Stimulated activated CD4-positive, alpha-beta T cell treated with anti-CD3 and anti-CD28 coated beads, Interleukin-15, amount 100 ng/mL, for 48 hours (primary cell): ENCODE measurements around the gene PHKB.

Experiments
- DNase-seq, 2 donors: peaks; one replicate each; pipeline ENCODE4 v3.0.0-alpha.2; 2020; ENCODE audit warnings: low read depth in 2 of 2

The PHKB gene

DNA sequence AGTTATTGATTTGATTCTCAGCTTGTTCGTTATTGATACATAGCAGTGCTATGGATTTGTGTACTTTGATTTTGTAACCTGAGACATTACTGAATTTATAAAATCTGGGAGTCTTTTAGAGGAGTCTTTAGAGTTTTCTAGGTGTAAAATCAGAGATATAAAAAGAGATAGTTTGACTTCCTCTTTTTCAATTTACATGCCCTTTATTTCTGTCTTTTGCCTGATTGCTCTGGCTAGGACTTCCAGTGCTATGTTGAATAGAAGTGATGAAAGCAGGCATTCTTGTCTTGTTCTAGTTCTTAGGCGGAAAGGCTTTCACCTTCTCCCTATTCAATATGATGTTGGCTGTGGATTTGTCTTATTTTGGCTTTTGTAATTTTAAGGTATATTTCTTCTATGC, 106.2 kb downstream of the PHKB start:
- DNase-seq, result no peak

DNA sequence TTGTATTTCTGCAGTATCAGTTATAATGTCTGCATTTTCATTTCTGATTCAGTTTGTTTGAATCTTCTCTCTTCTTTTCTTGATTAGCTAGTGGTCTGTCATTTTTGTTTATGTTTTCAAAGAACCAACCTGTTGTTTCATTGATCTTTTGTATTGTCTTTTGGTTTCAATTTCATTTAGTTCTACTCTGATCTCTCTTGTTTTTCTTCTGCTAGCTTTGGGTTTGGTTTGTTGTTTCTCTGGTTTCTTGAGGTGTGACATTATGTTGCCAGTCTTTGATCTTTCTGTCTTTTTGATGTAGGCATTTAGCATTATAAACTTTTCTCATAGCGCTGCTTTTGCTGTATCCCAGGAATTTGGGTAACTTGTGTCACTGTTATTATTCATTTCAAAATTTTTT, 107.2 kb downstream of the PHKB start:
- DNase-seq, result no peak

DNA sequence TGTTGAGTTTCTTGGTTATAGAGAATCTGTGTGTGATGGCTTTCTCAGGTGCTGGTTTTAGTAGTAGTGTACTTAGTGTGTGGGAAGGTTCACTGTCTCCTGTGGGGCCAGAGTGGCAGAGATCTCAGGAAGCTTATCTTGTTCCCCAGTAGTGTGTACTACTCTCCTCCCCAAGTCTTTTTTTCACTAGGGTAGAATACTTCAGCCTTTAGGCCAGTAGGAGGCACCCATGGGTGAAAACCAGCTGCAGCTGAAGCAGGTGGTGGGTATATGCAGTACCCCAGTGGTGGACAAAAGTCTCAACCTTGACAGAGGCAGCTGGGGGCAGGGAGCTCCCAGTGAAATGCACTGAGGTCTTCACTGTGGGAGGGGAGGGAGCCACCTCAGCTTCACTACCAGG, 109.9 kb downstream of the PHKB start:
- no peak for DNase-seq

- DNase-seq, result no peak
Measured at GRCh38 chr16:47571711-47572110, 110.6 kb downstream of the PHKB start.

- DNase-seq, result peak; percentile 22 to 36
Measured at GRCh38 chr16:47574091-47575054, 113.2 kb downstream of the PHKB start.

DNA sequence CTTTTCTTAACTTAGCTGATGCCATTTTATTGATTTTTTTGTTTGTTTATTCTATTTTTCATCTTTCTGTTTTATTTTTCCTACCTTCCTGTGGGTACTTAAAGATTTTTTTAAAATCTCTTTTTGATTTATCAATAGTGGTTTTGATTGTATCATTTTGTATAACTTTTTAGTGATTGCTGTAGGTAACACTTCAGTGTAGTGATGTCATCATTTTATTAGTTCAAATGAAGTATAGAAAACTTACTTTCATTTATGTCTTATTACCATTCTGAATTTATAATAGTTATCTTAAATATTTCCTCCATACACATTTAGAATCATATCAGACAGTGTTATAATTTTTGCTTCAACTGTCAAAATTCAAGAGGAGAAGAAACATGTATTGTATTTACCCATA, 115.9 kb downstream of the PHKB start:
- no peak for DNase-seq

DNA sequence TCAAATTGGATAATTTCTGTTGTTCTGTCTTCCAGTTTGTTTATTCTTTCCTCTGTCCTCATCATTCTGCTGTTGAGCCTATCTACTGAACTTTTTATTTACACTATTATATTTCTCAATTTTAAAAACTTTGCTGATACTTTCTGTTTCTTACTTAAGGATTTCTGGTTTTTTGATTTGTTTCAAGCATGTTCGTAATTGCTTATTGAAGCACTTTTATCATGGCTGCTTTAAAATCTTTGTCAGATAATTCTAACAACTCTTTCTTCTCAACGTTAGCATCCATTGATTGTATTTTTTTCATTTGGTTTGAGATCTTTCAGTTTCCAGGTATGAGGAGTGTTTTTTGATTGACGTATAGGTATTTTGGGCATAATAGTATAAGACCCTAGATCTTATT, 116.9 kb downstream of the PHKB start:
- no peak for DNase-seq

- no peak for DNase-seq
Measured at GRCh38 chr16:47578573-47578972, 117.4 kb downstream of the PHKB start.

- no peak for DNase-seq
Measured at GRCh38 chr16:47581114-47581513, 120.0 kb downstream of the PHKB start.

- no peak for DNase-seq
Measured at GRCh38 chr16:47584464-47585225, 123.5 kb downstream of the PHKB start.

DNA sequence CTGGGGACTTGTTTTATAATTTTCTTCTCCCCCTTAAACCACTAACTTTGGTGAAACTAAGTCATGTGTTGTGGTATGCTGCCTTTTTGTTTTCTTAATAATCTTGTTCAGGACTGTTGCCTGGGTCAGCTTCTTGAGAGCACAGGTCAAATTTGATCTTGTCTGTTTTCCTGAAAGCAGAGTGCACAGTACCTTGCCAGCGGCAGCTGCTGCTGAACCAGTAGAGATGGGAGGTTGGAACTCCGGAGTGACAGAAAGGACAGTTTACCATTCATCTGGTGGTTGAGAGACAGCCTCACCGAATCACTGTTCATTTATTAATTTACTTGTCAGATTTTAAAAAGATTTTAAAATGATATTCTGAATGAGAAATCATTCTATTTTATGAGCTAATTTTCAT, 125.0 kb downstream of the PHKB start:
- DNase-seq, result no peak

- DNase-seq, result no peak
Measured at GRCh38 chr16:47590472-47590871, 129.3 kb downstream of the PHKB start.

GRCh38 chr16:47592232-47592631, 131.1 kb downstream of the PHKB start:
- no peak for DNase-seq

DNA sequence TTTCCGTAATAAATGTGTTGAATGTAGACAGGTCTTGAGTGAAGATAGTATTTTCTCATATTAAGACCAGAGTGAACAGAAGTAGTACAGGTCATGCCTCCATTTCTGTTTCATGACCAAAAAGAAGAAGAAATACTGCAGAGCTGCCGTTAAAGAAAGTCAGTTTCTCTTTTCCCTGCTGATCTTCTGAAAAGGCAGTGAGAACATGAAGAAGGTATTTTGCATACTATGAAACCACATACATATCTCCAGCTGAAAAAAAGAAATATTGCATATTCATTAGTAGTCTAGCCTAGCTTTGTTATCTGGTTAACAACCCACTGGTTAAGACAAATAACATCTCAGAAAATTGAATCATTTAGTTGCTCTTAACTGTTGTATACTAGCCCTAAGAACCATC, 138.4 kb downstream of the PHKB start:
- no peak for DNase-seq

DNA sequence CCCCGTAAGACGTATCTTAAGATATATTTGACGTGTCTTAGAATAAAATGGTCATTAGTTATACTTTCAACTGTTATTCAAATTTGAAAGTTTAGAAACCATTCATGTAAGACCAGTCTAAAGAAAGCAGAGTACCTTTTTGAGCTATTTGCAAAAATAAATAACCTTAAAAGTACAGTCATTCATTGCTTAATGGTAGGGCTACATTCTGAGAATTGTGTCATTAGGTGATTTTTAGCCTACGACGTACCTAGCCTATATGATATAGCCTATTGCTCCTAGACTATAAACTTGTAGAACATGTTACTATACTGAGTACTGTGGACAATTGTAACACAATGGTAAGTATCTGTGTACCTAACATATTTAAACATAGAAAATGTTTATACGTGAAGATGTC, 139.2 kb downstream of the PHKB start:
- no peak for DNase-seq

DNA sequence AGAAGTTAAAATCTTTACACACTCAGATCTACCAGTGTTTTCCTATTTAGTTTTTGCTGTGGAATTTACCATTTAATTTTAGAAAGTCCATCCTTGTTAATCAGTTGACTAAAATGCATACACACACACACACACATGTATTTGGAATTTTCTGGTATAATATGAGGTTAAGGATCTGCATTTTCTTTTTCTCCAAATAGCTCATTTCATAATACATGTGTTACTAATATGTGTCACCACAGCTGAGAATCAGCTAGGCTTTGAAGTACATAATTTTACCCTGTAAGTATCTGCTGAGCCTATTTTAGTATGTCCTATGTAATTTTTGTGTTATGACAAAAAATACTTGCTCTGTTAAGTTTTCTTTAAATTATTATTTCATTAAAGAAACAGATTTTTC, 143.2 kb downstream of the PHKB start:
- no peak for DNase-seq

GRCh38 chr16:47611042-47611441, 149.9 kb downstream of the PHKB start:
- DNase-seq, result no peak

DNA sequence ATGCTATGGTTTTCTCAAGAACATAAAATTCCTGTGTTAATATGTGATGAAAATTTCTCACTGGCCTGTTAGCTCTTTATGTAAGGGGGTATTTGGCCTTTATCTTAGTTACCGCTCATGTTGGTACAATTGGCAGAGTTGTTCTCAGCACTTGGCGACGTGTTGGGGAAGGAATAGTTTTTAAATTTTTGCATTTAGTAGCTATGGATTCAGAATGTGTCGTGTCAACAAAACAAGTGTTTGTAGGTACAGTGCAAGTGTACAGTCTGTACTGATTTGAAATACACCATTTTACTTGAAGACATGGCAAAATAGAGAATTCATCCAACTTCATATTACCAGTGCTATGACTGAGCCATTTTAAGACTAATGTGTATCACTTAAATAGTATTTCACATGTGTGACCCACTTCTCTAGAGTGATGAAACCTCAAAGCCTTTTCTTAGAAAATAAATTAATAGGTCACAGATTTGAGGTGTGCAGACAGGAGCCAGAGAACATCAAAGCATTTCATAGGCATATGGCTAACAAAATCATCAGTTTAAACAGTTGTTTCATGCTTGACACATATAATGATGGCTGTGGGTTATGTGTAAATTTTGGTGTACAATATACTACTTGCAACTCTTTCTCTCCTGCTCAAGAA, 150.8 kb downstream of the PHKB start:
- DNase-seq, result no peak

DNA sequence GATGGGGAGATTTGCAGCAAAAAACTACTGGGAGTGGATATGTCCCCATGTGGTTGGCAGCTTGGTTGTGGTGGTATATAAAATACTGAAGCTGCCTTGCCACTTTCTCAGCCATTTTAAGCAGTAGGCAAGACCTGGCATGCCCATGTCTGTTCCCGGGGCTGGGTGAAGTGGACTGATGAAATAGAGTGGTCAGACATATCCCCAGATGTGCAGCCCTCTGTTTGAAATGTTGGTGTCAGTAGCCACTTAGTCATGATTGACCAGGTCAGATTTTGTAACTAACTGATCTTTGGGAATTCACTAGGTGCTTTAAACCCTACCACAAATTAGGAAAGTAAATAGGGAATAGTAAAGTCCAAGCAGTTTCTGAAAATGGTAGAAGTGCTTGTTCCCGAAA, 151.6 kb downstream of the PHKB start:
- no peak for DNase-seq

DNA sequence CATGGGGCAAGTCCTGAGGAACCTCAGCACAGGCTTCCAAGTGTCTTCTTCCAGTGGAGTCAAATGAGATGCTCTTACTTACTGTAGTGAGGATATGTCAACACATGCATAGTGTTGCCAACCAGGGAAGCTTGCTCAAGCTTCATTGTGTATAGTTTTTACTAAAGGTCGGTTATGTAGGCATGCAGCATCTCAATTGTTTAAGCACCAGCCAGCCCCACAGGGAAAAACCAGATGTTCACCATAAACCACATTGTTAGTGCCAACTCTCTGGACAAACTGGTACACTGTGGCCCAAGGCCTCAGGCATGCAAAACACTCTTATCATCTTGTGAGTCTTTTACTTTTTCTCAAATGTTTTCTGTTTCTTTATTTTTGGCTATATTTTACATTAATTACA, 152.1 kb downstream of the PHKB start:
- no peak for DNase-seq

- no peak for DNase-seq
Measured at GRCh38 chr16:47617732-47618131, 156.6 kb downstream of the PHKB start.

DNA sequence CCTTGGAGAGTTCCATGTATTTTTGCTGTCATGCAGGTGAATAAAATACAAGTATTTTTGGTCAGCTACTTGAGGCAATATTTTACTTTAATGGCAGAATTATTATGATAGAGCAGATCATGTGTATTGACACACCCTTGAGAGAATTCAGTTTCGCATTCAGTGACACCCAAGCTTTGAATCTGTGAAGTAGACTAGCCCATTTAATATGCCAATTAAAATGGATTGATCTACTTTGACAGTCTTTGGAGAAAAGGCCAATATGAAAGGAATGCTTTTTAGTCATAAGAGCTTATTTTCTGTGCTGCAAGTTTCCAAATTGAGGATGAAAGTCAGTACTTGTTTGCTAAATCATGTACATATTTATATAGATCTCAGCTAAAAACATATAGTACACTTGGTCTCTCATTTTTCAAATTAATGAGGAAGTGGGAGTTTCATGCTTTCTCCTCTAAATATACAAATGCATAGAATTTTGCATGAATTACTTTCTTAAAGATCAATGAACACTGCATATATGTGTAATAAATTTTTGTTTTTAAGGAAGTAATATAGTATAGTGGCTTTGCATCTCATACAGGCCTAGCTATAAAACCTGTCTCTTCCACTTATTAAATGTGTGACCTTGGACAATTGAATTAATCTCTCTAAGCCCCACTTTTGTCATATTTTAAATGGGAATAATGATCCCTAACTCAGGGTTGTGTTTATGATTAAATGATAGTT, 161.5 kb downstream of the PHKB start:
- DNase-seq, result no peak
